NCI-H345 treated with DMSO at 0.1 percent for 48 hours (cell line): ENCODE measurements around the gene ZNF487.
"Not testable (repeated sequence)": the region's sequence is repeated elsewhere in the genome, so short reads cannot be mapped to it uniquely, and the experiment has no call there.

Source experiments
- DNase-seq: peaks from one replicate; lab custom pipeline; 2025; ENCODE audit not compliant: unreplicated experiment; lab: John Stamatoyannopoulos, UW

Gene ZNF487

DNA sequence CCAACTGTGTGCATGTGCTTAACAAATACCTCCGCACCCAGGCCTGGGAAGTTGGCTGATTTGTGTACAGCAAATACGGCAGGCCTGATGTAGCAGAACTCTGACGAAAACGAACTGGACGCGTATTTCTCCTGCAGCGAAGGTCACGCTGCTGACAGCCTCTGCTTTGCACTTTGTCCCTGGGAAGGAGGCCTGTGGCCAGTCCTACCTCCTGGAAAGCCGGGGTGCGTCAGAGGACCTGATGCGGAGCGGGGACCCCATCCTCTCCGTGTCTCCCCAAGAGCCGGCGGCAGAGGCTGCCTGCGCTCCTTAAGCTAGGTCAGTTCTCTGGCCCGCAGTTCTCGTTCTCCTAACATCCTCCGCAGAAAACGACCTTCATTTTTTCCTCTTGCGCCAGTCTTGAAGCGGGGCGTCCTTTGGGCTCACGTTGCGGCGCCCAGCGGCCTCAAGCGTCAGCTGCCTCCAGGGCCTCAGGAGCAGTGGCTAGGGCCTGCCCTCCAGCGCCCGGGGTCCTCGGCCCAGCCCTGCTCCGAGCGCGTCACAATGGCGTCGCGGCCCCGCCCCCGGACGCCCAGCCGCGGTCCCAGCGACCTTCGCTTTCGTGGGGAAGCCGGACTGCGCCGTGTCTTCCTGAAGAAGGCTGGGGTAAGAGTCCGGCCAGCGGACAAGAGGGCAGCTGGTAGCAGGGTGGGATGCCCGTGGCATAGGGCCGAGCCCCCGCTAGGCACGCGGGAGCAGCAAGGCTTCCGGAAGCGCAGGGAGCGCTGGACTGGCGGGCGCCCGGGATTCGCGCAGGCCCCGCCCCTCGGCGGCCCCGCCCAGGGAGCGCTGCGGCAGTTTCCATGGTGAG, at the start of gene ZNF487:
ZNF487 (plus strand) TSS at position 821 of the 850 bp plus-strand sequence. CDS start 38,703 bp downstream, outside the sequence.
- peak; percentile 29 for DNase-seq

DNA sequence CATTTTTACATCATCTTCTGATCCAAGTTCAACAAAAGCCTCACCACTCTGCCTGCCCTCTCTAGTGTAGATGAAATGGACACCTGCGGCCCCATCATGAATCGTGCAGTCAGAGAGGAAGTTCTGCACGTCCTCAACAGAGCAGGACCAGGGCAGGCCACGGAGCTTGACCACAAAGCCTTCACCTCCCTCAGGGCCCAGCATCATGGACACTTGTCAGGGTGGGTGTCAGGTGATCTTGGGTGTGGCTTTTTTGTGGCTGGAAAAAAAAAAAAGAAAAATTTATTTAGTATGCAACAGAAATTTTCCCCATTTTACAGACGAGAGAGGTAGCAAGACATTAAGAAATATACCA, 49.3 kb upstream of the ZNF487 start:
- no peak for DNase-seq

DNA sequence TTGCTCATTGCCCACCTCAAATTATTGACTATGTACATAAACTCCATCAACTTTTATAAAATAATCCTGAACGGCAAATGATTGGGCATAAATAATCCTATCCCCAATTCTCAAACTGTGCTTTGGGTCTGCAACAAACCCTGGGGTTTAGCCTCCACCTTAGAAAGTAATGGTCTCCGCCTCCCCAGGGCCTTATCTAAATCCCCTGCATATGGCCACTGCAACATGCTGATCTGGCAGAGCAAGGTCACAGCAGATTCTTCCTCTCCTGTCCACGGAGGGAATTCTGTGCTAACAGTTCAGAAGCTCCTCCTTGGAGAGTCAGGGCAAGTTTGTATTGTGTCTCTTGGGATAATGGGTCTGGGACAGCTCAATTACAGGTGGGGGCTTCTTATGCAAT, 47.0 kb upstream of the ZNF487 start:
- no peak for DNase-seq

DNA sequence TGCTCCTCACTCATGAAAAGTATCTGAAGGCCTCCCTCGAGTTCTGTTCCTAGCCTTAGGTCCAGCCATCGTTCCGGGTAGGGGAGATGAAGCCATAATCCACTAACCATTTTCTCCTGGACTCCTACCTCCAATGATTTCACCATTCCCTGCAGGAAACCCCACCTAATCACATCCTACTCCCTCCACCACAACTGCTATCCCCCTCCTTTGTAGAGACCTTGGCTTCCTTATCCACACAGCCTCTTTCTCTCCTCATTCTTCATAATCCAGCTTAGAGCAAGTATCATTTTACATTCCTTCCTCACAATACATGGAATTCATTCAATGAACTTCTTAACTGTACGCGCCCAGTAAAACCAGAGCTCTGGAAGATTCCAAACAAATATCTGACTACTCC, 46.6 kb upstream of the ZNF487 start:
- DNase-seq, result no peak

DNA sequence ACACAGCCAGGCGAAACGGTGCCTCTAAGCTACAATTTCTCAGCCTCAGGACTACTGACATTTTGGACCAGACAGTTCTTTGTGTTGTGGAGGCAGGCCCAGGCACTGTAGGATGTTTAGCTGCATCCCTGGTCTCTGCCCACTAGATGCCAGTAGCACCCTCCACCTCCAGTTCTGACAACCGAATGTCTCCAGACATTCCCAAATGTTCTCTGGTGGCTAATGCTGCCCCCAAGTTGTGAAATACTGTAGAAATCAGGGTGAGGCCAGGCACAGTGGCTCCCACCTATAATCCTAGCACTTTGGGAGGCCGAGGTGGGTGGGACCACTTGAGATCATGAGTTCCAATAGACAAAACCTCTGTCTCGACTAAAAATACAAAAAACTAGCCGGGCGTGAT, 46.2 kb upstream of the ZNF487 start:
- no peak for DNase-seq

DNA sequence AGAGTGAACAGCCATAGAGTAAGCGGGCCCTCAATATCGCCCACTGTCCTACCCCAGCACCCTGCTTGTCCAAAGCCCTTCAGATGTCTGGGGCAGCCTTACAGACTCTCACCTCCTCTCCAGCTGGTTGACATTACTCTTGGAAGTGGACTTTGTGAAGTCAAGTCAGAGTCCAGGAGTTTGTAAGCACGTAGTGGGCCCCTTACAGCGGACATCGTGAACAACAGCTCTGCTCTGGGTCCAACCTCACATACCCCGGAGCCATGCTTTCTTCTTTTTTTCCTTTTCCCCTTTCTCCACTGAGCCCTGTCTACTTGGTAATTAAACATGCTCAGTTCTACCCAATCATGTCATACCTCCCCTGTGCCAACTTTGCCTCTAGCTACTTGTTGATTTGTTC, 45.4 kb upstream of the ZNF487 start:
- no peak for DNase-seq

DNA sequence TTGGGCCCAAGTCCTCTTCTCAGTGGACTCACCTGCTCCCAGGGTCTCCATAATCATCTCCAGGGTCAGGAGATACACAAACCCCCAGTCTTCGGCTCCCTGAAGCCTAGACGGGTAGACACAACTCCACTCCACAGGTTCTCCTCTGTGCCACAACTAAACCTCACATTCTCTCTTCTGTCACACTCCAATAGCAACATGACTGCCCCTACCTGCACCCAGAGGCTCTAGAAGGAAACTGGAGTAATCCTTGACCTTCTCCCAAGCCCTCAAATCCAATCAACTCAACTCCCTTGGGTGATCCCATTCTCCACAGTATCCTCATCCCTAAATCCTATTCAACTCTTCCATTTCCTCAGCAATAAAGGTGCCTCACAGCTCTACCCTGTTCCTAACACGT, 44.2 kb upstream of the ZNF487 start:
- DNase-seq, result no peak

DNA sequence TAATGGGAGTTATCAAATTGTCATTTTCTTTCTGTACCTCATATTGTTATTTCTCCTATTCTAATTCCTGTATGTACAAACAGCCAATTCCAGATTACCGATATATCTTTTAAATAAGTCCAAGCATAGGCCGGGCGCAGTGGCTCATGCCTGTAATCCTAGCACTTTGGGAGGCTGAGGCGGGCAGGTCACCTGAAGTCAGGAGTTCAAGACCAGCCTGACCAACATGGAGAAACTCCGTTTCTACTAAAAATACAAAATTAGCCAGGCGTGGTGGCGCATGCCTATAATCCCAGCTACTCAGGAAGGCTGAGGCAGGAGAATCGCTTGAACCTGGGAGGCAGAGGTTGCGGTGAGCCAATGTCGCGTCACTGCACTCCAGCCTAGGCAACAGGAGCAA, 43.7 kb upstream of the ZNF487 start:
- not testable (repeated sequence) for DNase-seq

DNA sequence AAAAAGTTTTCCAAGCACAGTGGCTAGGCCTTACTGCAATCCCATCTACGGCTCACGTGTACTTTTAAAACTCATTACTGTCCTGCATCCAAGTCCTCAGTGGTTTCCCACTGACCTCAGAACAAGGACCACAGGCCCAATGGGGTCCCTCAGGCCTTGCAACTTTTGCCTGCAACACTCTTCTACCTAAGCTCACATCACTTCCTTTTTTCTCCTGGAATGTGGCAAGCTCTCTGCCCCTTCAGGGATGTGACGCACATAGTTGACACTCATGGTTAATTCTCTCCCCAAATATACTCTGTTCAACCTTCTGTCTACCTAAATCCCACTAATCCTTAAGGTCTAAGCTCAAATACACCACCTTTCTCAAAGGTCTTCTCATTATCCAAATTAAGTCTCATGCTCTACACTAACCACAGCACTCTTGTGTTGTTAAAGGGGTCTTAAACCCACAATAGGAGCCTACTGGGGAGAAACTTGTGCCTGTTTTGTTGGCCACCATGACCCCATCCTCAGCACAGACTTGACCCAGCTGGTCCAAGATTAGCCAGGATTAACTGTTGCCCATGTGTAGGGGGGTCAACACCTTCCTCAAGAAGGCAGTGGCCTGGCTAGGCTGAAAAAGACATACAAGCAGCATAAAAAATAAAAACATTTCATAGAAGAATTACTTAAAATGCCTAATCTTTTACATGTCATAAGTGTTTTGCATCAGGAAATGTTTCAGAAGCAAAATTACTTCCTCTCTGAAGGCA, 43.1 kb upstream of the ZNF487 start:
- DNase-seq, result no peak

DNA sequence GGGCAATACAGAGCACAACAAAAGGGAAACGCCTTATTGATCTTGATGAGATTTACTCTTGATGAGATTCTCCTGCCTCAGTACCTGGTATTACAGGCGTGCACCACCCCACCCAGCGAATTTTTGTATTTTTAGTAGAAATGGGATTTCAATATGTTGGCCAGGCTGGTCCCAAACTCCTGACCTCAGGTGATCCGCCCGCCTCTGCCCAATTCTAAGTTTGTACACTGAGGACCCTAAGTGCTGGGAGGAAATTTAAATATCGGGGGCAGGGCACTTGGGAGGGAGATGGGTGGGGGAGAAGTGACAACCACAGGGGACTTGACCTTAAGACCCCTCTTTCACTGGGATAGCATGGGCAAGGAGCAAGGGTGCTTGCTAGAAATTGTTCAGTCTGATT, 42.0 kb upstream of the ZNF487 start:
- no peak for DNase-seq

DNA sequence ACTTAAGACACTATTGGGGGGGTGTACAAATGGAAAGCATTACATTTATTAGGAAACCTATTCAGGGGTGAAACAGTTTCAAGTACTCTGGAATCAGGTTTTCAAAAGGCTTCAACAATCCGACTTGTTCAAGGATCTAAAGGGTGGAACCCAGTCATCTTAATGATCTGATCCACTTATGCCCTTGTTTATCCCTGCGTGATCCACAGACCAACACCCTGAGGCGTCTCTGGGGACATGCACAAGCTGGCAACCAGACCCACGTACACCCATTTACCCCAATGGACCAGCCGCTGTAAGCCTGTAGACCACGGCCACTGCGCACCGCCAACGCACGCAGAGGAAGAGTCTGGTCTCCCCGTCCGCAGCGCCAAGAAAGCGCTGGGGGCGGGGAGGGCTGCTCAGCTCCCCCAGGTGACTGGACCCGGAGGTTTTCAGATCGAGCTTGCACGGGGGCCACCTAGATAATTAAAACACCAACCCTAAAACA, 41.3 kb upstream of the ZNF487 start:
- no peak for DNase-seq

DNA sequence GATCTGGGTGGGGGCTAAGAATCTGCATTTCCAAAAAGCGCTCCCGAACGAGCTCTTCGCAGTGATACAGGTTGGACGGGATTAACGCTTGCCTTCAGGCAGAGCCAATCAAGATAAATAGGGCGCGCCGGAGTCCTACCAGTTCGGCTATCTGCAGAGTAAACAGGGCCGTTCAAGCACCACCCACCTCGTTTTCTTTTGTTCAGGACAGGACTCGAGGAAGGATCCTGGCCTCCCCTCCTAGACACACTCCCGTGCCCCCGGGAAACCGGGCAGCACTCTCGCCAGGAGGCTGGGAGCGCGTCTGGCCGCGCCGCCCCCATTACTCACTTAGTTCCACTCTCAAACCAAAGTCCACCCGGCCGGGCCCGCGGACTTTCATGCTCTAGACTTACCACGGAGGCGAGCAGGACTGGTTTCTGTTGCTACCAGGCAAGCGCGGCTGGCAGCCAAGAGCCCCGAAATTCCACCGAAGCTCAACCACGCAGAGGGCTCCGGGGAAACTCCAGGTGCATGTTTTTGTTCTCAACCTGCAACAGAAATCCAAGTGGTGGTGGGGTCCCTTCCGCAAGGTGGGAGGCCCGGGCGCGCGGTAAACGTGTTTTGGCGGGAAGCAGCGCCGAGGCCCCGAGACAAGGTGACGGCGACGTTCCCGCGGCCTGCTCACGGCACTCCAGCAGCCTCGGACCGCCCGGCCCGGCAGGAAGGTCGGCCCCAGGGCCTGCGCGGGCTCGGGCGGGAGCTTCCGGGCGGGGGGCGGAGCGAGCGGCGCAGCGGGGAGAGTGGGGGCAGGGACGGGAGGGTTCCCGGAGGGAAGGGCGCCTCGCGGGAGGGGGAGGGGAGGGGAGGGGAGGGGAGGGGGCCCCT, 40.6 kb upstream of the ZNF487 start:
- peak; percentile 13 for DNase-seq

DNA sequence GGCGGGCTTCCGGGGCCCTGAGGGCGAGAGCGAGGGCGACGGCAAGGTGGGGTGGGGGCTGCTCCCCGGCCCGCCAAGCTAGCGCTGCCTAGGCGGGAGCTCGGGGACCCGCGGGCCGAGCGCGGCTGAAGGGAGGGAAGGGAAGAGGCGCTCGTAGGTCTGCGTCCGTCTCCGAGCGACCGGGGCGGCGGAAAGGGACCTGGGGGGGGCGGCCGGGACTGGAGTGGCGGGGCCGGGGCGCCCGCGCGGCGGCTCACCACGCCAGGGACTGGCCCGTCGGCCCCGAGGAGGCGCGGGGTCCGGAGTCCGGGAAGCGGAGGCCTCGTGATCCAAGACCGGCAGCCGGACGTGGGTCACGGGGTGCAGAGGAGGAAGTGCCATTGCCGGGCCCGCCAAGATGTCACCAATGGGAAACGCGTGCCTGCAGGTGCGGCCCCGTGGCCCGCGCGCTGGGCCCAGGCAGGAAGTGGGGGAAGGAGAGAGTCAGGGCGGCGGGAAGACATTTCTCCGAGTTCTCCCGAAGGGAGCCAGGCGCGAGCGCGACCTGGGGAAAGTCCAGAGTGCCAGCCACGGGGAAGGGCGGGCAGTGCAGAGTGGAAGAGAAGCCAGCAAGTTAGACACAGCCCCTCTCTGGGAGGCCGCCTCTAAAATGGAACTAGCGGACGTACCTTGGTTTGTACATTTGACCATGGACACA, 39.8 kb upstream of the ZNF487 start:
- DNase-seq, result peak; percentile 48

DNA sequence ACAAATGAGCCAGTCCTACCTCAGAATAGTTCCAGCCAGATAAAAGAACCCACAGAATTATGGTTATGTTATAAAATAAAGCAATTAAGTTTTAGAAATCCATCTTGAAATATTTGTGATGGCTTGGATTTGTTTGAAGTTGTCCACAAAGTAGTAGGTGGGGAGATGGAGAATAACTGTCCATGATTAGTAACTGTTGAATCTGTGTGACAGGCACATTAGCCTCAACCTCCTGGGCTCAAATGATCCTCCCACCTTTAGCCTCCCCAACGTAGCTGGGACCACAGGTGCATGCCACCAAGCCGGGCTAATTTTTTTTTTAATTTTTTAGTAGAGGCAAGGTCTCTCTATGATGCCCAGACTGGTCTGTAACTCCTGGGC, 38.0 kb upstream of the ZNF487 start:
- no peak for DNase-seq

DNA sequence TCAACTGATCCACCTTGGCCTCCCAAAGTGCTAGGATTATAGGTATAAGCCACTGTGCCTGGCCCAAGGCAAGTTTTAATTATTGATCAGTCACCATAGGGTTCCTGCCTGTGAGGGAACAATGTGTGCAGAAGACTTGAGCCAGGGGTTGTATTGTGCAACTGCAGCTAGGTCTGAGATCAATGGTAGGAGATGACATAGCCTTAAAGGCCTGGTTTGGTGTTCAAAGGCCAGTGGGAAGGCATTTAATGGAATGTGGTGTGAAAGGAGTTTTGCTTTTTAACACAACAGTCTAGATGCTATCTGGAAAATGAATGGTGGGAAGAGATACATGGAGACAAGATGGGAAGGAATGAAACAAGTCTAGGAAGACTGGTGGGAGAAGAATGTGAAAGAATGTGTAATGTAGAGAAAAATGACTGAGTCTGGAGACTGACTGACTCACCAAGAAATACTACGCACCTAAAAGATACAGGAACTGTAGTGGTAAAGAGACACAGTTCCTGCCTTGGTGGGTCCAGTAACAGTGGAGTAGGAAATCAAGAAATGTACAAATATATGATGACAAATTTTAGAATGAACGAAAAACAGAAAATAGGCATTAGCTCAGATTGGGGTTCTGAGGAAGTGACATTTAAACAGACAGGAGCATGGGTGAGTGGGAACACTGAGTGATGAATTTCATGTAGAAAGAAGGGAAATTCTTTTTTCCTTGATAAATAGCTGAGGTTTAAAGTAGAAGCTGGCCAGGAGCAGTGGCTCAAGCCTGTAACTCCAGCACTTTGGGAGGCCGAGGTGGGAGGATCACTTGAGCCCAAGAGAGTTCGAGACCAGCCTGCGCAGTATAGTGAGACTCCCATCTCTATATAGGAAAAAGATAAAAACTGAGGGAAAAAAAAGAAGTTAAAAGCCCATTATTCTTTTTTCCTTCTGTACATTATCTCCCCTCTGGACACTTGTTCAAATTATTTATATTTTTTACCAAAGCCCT, 37.3 kb upstream of the ZNF487 start:
- no peak for DNase-seq

DNA sequence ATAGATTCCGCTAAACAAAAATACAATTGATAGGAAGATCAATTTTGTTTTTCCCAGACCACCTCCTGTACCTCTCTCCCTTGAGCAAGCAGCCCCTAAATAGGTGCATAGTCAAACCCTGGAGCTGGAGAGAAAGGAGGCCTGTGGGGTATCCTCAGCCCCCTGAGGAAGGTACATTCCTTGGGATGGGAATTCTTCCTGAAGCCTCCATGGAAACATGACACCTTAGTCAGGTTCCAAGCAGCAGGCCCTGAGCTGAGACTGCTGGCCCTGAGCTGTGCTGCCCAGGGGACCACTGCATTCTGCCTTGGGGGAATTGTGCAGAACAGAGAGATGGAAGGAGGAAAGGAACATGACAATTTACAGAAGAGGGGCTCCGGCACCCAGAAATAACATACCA, 35.3 kb upstream of the ZNF487 start:
- no peak for DNase-seq

DNA sequence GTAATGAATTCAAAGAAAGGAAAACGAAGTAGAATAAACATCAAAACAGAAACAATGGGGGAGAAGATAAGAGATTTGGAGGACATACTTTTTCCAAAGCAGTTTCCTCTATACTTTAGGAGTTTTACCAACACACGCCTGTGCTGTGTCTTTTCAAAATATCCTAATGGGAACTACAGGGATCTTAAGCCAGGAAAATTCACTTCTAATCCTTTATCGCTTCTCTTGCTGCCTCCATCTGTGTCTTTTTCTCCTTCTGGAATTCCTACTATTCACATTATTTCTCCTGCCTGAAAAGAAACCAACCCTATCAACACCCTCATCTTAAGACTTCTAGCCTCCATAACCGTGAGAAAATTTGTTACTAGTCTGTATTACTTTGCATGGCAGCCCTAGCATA, 34.7 kb upstream of the ZNF487 start:
- no peak for DNase-seq

DNA sequence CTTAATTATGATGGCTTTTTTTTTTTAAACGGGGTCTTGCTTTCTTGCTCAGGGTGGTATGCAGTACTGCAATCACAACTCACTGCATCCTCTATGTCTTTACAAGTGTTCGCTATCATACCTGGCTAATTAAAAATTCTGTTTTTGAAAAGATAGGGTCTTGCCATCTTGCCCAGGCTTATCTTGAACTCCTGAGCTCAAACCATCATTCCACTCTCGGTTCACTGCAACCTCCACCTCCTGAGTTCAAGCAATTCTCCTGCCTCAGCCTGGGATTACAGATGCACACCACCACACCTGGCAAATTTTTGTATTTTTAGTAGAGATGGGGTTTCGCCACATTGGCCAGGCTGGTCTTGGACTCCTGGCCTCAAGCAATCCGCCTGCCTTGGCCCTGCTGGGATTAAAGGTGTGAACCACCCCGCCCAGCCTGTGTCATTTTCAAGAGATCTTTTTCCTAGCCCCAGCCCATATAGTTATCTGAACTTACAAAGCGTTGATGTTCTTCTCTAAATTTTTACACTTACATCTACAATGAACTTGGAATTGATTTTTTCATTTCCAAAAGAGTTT, 33.9 kb upstream of the ZNF487 start:
- DNase-seq, result no peak
